ENCODE results near the gene EIF4H.

- TF ChIP-seq CTCF (conservative IDR thresholded peaks at IDR 0.05; ENCODE audit: low read depth, low read length) (no peak), EZH2 (IDR thresholded peaks at IDR 0.05; ENCODE audit: borderline replicate concordance, low read depth, low read length, poor library complexity, severe bottlenecking) (no peak)
These were observed 43.5 kb downstream of the EIF4H start for GRCh38 chr7:74217455-74218342.

All from A673 (cell line).